Measurements from ENCODE around the gene RBMY1J.
"Not testable (repeated sequence)": the region's sequence is repeated elsewhere in the genome, so short reads cannot be mapped to it uniquely, and the experiment has no call there.

The RBMY1J gene

DNA sequence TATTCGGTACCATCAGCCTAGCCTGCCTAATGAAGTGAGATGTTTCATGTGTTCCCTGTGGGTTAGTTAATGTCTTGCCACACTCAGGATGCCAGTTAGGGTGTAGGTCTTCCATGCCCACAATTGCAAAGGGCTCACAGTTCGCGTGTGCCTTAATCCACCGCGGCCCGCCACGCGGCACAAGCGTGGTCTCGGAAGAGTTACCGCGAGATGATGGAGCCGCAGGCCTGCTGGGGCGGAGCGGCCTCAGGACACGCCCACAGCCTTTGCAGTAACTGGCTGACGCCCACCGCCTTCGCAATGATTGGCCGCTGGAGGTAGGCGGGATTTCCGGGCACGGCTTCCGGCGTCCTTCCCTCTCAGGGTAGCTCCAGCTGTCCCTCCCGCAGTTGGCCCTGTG lies at the start of gene RBMY1J:
Gene RBMY1J, plus strand, starts transcription at position 301 of the 400 bp plus-strand sequence. CDS start 2,038 bp downstream, outside the sequence.
- H3K27ac Mint-ChIP-seq, H3K4me1 Mint-ChIP-seq, H3K27me3 Mint-ChIP-seq, DNase-seq, ATAC-seq, H3K4me3 Mint-ChIP-seq, H3K9me3 Mint-ChIP-seq: not testable (repeated sequence)

DNA sequence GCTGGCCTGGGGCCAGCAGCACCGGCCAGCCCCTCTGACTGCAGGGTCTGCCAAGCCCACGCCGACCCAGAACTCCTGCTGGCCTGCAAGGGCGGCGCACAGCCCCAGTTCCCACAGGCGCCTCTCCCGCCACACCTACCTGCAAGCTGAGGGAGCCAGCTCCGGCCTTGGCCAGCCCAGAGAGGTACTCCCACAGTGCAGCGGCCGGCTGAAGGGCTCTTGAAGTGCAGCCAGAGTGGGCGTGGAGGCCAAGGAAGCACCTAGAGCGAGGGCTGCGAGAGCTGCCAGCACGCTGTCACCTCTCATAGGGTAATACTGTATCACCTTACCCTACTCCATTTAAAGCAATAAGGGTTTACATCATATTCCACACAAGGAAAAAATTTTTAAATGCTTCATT lies 35.8 kb upstream of the RBMY1J start:
- no peak overlapping the region for H3K27ac Mint-ChIP-seq

DNA sequence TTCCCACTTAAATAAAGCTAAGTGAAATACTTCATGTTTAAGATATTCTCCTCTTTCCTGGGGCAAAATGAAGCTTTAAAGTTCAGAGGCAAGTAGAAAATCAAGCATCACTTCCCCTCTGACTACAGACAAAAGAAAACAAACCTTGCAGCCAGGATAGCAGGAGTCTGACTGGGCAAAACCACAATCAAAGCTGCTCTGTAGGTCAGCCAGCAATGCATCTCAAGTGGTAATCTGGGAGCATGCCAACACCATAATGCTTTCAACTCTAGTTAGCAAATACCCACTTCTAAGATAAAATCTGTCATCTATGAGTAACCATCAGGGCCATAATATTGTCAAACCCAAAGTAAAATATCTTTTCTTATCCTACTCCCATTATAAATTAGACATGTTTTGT lies 32.6 kb upstream of the RBMY1J start:
- H3K9me3 Mint-ChIP-seq, result peaks cover 2 to 4% of the 10 kb centered on the region in 2 donors
- no peak overlapping the region for H3K4me3 Mint-ChIP-seq
- H3K4me1 Mint-ChIP-seq, result no peaks in the 10 kb centered on the region
- ATAC-seq (no peak), DNase-seq (no peak)
- H3K27me3 Mint-ChIP-seq, result no peaks in the 10 kb centered on the region
- no peak overlapping the region for H3K27ac Mint-ChIP-seq

More for the DNA sequence above, 35.8 kb upstream of the RBMY1J start:
- DNase-seq (no peak), ATAC-seq (no peak)
- no peaks in the 10 kb centered on the region for H3K4me1 Mint-ChIP-seq
- H3K27me3 Mint-ChIP-seq, result no peaks in the 10 kb centered on the region
- H3K4me3 Mint-ChIP-seq, result no peak overlapping the region
- no peaks in the 10 kb centered on the region for H3K9me3 Mint-ChIP-seq

DNA sequence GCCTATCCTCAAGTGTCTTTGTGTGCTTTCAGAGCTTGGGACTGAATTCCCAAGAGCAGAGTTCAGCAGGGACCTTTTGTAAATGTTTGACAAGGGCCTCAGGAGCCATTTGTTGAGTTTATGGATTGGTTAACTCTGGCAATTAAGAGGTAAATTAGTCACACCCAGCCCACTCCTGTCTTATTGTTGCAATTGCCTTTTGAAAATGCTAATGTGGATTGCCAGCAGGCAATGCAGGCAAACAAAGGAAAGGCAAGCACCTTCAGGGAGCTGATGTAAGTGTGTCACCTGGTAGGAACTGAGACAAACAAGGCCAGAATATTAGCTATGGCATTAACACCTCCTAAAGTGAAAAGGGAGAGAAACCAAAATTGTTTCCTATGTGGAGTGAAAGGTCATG lies 29.7 kb upstream of the RBMY1J start:
- no peak for ATAC-seq
- H3K4me3 Mint-ChIP-seq, result no peak overlapping the region
- no peak for DNase-seq
- no peak overlapping the region for H3K27ac Mint-ChIP-seq
- H3K4me1 Mint-ChIP-seq, result no peaks in the 10 kb centered on the region
- peaks cover 4 to 10% of the 10 kb centered on the region in 2 donors for H3K9me3 Mint-ChIP-seq
- H3K27me3 Mint-ChIP-seq, result no peaks in the 10 kb centered on the region

DNA sequence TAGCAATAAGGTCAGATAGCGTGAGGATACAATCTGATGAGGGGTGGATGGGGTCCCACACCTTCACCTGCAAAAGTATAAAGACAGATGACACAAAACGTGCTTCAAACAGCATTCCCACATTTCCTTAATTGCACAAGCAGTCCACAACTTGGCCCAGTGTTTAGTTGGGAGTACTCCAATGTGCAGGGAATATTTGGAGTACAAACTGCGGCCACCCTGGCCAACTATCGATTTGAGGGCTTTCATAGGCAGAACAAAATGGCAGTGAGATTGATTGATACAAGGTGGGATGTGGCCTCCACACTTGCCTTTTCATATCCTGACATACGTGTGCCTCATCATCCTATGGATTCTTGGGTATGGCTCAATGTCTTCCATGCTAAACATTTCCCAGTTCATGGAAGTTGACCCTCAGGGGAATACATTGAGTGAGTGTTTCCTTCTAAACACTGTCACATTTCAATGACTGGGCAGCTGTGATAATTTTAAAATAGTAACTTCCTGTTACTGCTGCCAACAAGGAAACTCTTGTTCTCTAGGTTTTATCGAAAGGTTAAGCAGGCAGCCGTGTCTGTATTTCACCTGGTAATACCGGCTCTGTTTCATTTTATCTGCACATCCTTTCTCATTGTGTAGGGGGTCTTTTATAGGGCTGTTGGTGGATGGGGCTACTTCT lies 41.6 kb downstream of the RBMY1J start:
- not testable (repeated sequence) for H3K4me3 Mint-ChIP-seq, H3K27me3 Mint-ChIP-seq, H3K4me1 Mint-ChIP-seq, DNase-seq, ATAC-seq, H3K9me3 Mint-ChIP-seq, H3K27ac Mint-ChIP-seq

GRCh38 chrY:22455522-22455921 lies 52.3 kb downstream of the RBMY1J start:
- not testable (repeated sequence) for H3K4me1 Mint-ChIP-seq, H3K27me3 Mint-ChIP-seq, DNase-seq, H3K4me3 Mint-ChIP-seq, ATAC-seq, H3K27ac Mint-ChIP-seq, H3K9me3 Mint-ChIP-seq

DNA sequence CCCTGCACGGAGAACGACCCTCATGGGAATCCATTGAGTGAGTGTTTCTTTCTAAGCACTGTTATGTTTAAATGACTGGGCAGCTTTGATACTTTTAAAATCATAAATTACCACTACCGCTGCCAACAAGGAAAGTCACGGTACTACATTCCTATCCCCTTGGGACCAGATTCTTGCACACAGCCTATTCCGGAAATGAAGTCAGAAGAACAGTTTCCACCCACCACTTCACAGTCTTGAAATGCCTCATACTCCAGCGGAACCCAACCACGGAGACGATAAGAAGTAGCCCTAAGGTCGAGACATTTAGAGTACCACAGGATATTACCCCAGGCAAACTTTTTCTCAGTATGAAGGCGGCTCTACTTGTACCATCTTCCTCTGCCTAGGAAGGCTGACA lies 58.8 kb downstream of the RBMY1J start:
- DNase-seq, H3K27ac Mint-ChIP-seq, H3K4me1 Mint-ChIP-seq, ATAC-seq, H3K27me3 Mint-ChIP-seq, H3K9me3 Mint-ChIP-seq, H3K4me3 Mint-ChIP-seq: not testable (repeated sequence)
